Measurements from ENCODE around the gene IFNAR1.

IFNAR1 gene

GRCh38 chr21:33324291-33325221 is at the start of gene IFNAR1:
TSS of gene IFNAR1 (plus strand) at chr21:33324970. CDS start at chr21:33325056, 86 bp downstream.
- peak; percentile 98 for DNase-seq (ENCODE audit: low spot score)

- DNase-seq (ENCODE audit: low spot score), result no peak
Observed at GRCh38 chr21:33278721-33279120, 46.0 kb upstream of the IFNAR1 start.

GRCh38 chr21:33279330-33279820 is 45.4 kb upstream of the IFNAR1 start:
- DNase-seq (ENCODE audit: low spot score), result no peak

GRCh38 chr21:33281096-33281652 is 43.6 kb upstream of the IFNAR1 start:
- DNase-seq (ENCODE audit: low spot score), result no peak

- no peak for DNase-seq (ENCODE audit: low spot score)
Observed at GRCh38 chr21:33283203-33283602, 41.6 kb upstream of the IFNAR1 start.

GRCh38 chr21:33286076-33286475 is 38.7 kb upstream of the IFNAR1 start:
- DNase-seq (ENCODE audit: low spot score), result no peak

- no peak for DNase-seq (ENCODE audit: low spot score)
Observed at GRCh38 chr21:33286600-33287456, 37.9 kb upstream of the IFNAR1 start.

GRCh38 chr21:33289199-33289819 is 35.5 kb upstream of the IFNAR1 start:
- DNase-seq (ENCODE audit: low spot score), result no peak

GRCh38 chr21:33290441-33290840 is 34.3 kb upstream of the IFNAR1 start:
- DNase-seq (ENCODE audit: low spot score), result no peak

- no peak for DNase-seq (ENCODE audit: low spot score)
Observed at GRCh38 chr21:33291686-33292085, 33.1 kb upstream of the IFNAR1 start.

GRCh38 chr21:33292724-33293123 is 32.0 kb upstream of the IFNAR1 start:
- no peak for DNase-seq (ENCODE audit: low spot score)

- DNase-seq (ENCODE audit: low spot score), result no peak
Observed at GRCh38 chr21:33293136-33293535, 31.6 kb upstream of the IFNAR1 start.

GRCh38 chr21:33293811-33294216 is 31.0 kb upstream of the IFNAR1 start:
- DNase-seq (ENCODE audit: low spot score), result no peak

- no peak for DNase-seq (ENCODE audit: low spot score)
Observed at GRCh38 chr21:33296156-33296555, 28.6 kb upstream of the IFNAR1 start.

- DNase-seq (ENCODE audit: low spot score), result no peak
Observed at GRCh38 chr21:33299181-33299752, 25.5 kb upstream of the IFNAR1 start.

GRCh38 chr21:33300701-33301631 is 23.8 kb upstream of the IFNAR1 start:
- DNase-seq (ENCODE audit: low spot score), result no peak

- no peak for DNase-seq (ENCODE audit: low spot score)
Observed at GRCh38 chr21:33301632-33302002, 23.2 kb upstream of the IFNAR1 start.

- no peak for DNase-seq (ENCODE audit: low spot score)
Observed at GRCh38 chr21:33302055-33302454, 22.7 kb upstream of the IFNAR1 start.

- DNase-seq (ENCODE audit: low spot score), result no peak
Observed at GRCh38 chr21:33302796-33303195, 22.0 kb upstream of the IFNAR1 start.

GRCh38 chr21:33305344-33305671 is 19.5 kb upstream of the IFNAR1 start:
- DNase-seq (ENCODE audit: low spot score), result no peak

- DNase-seq (ENCODE audit: low spot score), result no peak
Observed at GRCh38 chr21:33305938-33306337, 18.8 kb upstream of the IFNAR1 start.

Measured in D341Med (cell line).